Right cardiac atrium (tissue), 5 donors: Measurements from ENCODE around the gene ALKBH4. TPM values are rescaled to one million over a fixed set of nuclear protein-coding genes. Genes with fewer than 3 reads are reported as not detected.
"Not testable (repeated sequence)": the region's sequence is repeated elsewhere in the genome, so short reads cannot be mapped to it uniquely, and the experiment has no call there.

Experiments
- ATAC-seq, 2 donors: fragments of 200-7000 bp; cut with Tn5 transposase; one replicate each; pipeline versions ENCODE4 v1.8.0 to v1.9.1; 2020; ENCODE audit warnings: moderate library complexity in 2 of 2, mild to moderate bottlenecking in 1 of 2
- DNase-seq, 3 donors: peaks; one replicate each; pipeline ENCODE4 v3.0.0-alpha.2; 2020
- H3K27ac ChIP-seq: one replicate; pipeline ENCODE4 v1.5.1; 2013; ENCODE audit warnings: mild to moderate bottlenecking, low read length, control low read depth, moderate library complexity
- H3K27me3 ChIP-seq: one replicate; pipeline ENCODE4 v1.6.1; 2013; ENCODE audit not compliant: control insufficient read depth, insufficient read depth
- H3K4me1 ChIP-seq: one replicate; pipeline ENCODE4 v1.6.1; 2013; ENCODE audit warnings: low read length; ENCODE audit not compliant: control insufficient read depth, insufficient read depth
- H3K4me3 ChIP-seq: one replicate; pipeline ENCODE4 v1.5.1; 2013; ENCODE audit warnings: low read length, control low read depth
- H3K9me3 ChIP-seq: one replicate; pipeline ENCODE4 v1.6.1; 2013; ENCODE audit warnings: low read length; ENCODE audit not compliant: control insufficient read depth
- WGBS: extraction: QIAGEN DNeasy Blood & Tissue Kit; methylation state at CpG from one replicate; pipeline ENCODE4 v1.1.7; 2013; 5-methylcytosine and 5-hydroxymethylcytosine counted together
- intact Hi-C, 4 donors: fragments of 100-400 bp; cut with DNase I; formaldehyde crosslinking; loops; one replicate each; pipeline versions ENCODE4 v1.11.0 to v1.14.0; 2022 to 2023
- polyA plus RNA-seq: library from polyadenylated mRNA; stranded (reverse); fragments of 200-250 nt; gene quantifications from one replicate; pipeline ENCODE4 v1.2.3, GENCODE V29; 2013
- total RNA-seq, 4 donors: library from RNA; stranded (reverse); fragmentation: NEBNext Ultra II Directional; extraction: Animal tissue kit (Norgen Biotek cat#: 25700); gene quantifications; one replicate each; pipeline ENCODE4 v1.2.1, GENCODE V29; 2021
- donor health status: healthy with polysubstance abuse.
- donor health status: DM: no; HTN: yes; CAD: no.
- donor health status: DM: no; HTN: no; CAD: no.
- donor health status: DM: no; HTN: yes; CAD: no; lungs with severe emphysema.
- donor health status: DM: yes; HTN: yes; CAD: no.

The ALKBH4 gene
- total and polyA plus RNA-seq, 5 donors = 7.3 to 9.2 (median 7.9) TPM

DNA sequence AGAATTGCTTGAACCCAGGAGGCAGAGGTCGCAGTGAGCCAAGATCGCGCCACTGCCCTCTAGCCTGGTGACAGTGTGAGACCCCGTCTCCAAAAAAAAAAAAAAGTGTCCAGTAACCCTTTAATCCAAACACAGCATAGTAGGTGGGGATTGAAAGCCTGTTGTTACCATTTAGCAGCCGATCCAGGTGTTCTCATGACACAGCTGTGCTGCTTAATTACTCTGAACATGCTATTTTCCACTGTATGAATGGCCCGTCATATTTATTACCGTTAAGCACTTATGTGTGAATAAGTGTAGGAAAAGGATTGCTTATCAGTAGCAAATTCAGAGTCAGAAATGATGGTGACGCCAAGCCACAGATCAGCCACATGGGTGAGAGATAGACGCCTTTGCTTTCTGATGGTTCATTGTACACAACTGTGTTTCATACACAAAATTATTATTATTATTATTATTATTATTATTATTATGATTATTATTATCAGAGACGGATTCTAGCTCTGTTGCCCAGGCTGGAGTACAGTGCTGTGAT lies 42.9 kb downstream of the ALKBH4 start:
- Histone ChIP-seq H3K27me3 (no peaks in the 10 kb centered on the region), H3K4me1 (no peaks in the 10 kb centered on the region), H3K9me3 (no peaks in the 10 kb centered on the region), H3K27ac (no peak overlapping the region), H3K4me3 (no peak overlapping the region)
- DNase-seq = no peak
- intact Hi-C loops = no loop called here
- 91% methylated on average over 10 of the region's 10 CpGs for WGBS
- ATAC-seq = no peak

DNA sequence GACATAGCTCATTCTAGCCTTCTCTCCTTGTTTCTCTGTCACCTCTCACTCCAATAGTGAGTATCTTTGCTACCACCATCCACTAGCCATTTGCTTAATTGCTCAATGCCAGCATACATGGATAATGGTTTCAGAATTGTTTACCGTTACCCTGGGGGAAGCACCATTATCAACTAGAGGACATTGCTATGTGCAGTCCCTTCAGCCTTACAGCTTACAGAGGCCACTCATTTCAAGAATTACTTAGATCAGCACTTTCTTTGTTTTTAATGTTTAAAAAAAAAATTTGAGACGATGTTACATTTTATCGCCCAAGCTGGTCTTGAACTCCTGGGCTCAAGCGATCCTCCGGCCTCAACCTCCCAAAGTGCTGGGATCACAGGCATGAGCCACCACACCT lies 46.1 kb downstream of the ALKBH4 start:
- intact Hi-C loops = no loop called here
- no peaks in the 10 kb centered on the region for H3K4me1 ChIP-seq
- H3K27ac ChIP-seq = no peak overlapping the region
- no peaks in the 10 kb centered on the region for H3K27me3 ChIP-seq
- 98% methylated on average over 5 of the region's 5 CpGs for WGBS
- H3K9me3 ChIP-seq = no peaks in the 10 kb centered on the region
- no peak for ATAC-seq
- no peak for DNase-seq
- H3K4me3 ChIP-seq = no peak overlapping the region

DNA sequence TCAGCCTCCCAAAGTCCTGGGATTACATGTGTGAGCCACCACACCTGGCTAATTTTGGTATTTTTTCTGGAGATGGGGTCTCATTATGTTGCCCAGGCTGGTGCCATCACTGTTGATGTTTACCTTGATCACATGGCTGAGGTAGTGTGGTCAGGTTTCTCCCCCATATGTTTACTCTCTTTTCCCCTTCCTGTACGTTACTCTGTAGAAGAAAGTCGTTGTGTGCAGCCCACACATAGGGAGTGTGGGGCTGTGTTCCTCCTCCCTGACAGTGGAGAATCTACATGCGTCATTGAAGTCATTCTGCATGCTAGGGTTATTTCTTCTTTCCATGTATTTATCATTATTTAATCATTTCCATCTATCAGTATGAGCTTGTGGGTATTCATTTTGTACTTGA lies 47.6 kb downstream of the ALKBH4 start:
- 87% methylated on average over 3 of the region's 3 CpGs for WGBS
- H3K27ac ChIP-seq = no peak overlapping the region
- no peak for ATAC-seq
- no peaks in the 10 kb centered on the region for H3K27me3 ChIP-seq
- H3K4me3 ChIP-seq = no peak overlapping the region
- no peaks in the 10 kb centered on the region for H3K4me1 ChIP-seq
- intact Hi-C loops = no loop called here
- DNase-seq = no peak
- H3K9me3 ChIP-seq = no peaks in the 10 kb centered on the region

DNA sequence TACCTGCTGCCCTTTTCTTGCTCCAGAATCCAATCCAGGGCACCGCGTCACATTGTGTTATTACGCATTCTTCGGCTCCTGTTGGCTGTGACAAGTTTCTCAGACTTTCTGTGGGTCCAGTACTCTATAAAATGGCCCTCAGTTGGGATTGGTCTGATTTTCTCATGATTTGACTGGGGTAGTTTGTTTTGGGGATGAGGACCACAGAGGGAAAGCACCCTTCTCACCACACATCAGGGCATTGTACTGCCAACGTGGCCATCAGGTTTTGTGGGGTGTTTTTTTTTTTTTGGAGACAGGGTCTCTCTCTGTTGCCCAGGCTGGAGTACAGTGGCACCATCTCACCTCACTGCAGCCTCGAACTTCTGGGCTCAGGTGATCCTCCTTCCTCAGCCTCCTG lies 48.3 kb downstream of the ALKBH4 start:
- H3K27ac ChIP-seq = no peak overlapping the region
- no peaks in the 10 kb centered on the region for H3K27me3 ChIP-seq
- DNase-seq (no peak), ATAC-seq (no peak)
- H3K4me1 ChIP-seq = no peaks in the 10 kb centered on the region
- intact Hi-C loops = no loop called here
- no peak overlapping the region for H3K4me3 ChIP-seq
- 93% methylated on average over 6 of the region's 6 CpGs for WGBS
- H3K9me3 ChIP-seq = no peaks in the 10 kb centered on the region

DNA sequence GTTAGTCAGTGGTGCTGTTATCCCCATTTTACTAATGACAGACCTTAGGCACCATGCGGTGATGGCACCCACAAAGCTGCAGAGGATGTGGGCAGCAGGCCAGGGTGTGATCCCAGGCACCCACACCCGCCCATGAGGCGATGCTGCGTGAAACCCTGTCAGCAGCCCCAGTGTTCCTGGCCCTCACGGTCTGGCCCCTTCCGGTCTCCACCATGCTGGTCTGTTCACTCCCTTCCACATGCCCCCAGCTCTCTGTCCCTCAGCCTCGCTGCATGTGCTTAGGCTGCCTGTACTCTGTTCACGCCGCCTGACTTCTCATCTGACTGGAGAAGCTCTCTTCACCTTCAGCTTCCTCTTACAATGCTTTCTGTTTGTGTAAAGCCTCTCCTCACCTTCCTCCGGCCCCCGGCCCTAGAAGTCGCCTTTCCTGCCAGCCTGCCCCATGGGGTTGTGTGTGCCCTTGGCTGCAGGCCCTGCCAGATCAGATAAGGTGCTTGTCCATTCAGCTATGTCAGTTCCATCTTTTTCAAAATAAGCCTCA lies 48.9 kb downstream of the ALKBH4 start:
- Histone ChIP-seq H3K27ac (no peak overlapping the region), H3K4me3 (no peak overlapping the region), H3K9me3 (no peaks in the 10 kb centered on the region), H3K27me3 (no peaks in the 10 kb centered on the region), H3K4me1 (no peaks in the 10 kb centered on the region)
- ATAC-seq (peak in 1 of 2 donors; percentile 28), DNase-seq (no peak)
- intact Hi-C loops = no loop called here
- WGBS = 74% methylated on average over 12 of the region's 12 CpGs

DNA sequence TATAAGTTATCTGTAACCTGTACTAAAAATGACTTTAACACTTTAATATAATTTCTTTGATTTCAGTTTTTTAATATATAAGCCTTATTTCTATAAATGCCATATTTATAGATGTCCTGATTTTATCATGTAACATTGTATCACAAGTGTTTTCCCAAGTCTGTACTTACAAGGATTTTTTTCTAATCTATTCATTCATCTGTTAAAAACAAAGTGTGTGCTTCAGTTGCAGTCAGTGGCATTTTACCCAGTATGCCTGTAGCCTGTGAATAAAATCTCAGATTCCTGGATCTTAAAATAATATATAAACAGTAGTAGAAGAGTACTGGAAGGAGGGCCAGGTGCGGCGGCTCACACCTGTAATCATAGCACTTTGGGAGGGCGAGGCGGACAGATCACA lies 51.1 kb downstream of the ALKBH4 start:
- intact Hi-C loops = no loop called here
- Histone ChIP-seq H3K4me1 (no peaks in the 10 kb centered on the region), H3K27ac (no peak overlapping the region), H3K4me3 (no peak overlapping the region), H3K9me3 (peaks cover 1% of the 10 kb centered on the region), H3K27me3 (no peaks in the 10 kb centered on the region)
- no peak for ATAC-seq
- no peak for DNase-seq
- 94% methylated on average over 4 of the region's 4 CpGs for WGBS

DNA sequence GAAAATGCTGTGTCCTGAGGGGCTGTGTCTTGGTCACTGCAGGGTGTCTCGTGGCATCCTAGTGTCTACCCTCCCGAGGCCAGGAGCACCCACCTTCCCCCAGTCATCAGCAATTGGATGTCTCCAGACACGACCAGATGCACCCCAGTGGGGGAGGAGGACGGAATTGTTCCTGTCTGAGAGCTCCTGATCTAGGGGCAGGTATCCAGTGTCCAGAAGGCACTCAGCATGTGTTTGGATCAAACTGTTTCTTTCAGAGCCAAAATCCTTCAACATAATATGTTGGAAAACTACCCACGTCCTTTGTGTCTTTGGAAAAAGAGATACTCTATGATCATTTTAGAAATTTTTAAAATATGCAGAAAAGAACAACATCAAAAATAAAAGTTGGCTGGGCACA lies 51.6 kb downstream of the ALKBH4 start:
- peak; percentile 12 to 16 for ATAC-seq
- Histone ChIP-seq H3K9me3 (peaks cover 1% of the 10 kb centered on the region), H3K27ac (no peak overlapping the region), H3K27me3 (no peaks in the 10 kb centered on the region), H3K4me1 (no peaks in the 10 kb centered on the region), H3K4me3 (no peak overlapping the region)
- intact Hi-C loops = no loop called here
- no peak for DNase-seq
- WGBS = 78% methylated on average over 5 of the region's 5 CpGs

DNA sequence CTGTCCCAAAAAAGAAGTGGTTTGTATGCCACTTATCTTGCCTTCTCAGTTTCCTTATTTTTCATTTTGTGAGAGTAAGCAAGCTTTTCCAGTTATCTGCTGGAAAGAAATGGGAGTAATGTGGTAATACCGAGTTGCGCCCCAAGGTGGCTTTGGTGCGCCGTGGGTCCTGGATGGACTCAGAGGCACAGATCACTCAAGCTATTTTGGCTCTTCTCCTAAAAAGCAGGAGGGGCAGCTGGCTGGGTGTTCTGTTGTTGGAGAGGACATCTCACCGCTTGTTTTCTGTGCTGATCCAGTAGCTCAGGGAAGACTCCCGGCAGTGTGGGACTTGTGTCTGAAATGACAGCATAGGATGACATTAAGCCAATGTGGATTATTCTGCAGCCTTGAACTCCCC lies 52.1 kb downstream of the ALKBH4 start:
- Histone ChIP-seq H3K27ac (no peak overlapping the region), H3K4me3 (no peak overlapping the region), H3K9me3 (peaks cover 1% of the 10 kb centered on the region), H3K4me1 (no peaks in the 10 kb centered on the region), H3K27me3 (no peaks in the 10 kb centered on the region)
- peak; percentile 78 to 84 for ATAC-seq
- DNase-seq = peak in 2 of 3 donors; percentile 70 to 76
- 37% methylated on average over 6 of the region's 6 CpGs for WGBS
- intact Hi-C loops = no loop called here

DNA sequence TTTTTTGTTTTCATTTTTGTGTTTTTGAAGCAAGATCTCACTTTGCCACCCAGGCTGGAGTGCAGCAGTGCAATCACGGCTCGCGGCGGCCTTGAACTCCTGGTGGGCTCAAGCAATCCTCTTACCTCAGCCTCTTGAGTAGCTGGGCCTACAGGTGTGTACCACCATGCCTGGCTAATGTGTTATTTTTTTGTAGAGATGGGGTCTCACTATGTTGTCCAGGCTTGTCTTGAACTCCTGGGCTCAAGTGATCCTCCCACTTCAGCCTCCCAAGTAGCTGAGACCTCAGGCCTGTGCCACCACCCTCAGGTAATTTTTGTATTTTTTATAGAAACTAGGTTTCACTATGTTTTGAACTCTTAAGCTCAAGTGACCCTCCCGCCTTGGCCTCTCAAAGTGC lies 53.7 kb downstream of the ALKBH4 start:
- no peak for DNase-seq

DNA sequence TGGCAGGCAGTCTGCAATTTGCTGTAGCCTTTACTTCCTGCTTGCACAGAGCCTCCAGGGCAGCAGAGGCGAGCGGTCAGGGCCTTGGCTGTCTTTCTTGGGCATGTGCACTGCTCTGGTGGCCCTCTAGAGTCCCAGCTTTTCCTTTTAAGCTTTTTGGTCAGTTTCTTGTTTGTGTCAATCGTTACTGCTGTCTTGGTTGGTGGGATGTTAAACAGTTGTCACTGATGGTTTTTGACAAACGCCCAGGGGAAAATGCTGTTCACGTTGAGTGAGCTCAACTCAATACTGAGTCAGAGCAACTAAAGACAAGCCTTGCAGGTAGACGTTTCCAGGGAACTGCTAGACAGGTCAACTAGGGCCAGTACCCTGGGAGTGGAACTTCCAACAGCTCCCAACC lies 54.5 kb downstream of the ALKBH4 start:
- no peak overlapping the region for H3K4me3 ChIP-seq
- WGBS = 75% methylated on average over 6 of the region's 6 CpGs
- intact Hi-C loops = no loop called here
- DNase-seq = no peak
- no peaks in the 10 kb centered on the region for H3K4me1 ChIP-seq
- no peak overlapping the region for H3K27ac ChIP-seq
- peaks cover 1% of the 10 kb centered on the region for H3K9me3 ChIP-seq
- H3K27me3 ChIP-seq = no peaks in the 10 kb centered on the region
- ATAC-seq = no peak

More for the DNA sequence above, 53.7 kb downstream of the ALKBH4 start:
- Histone ChIP-seq H3K9me3 (peaks cover 1% of the 10 kb centered on the region), H3K27me3 (no peaks in the 10 kb centered on the region), H3K27ac (no peak overlapping the region), H3K4me1 (no peaks in the 10 kb centered on the region), H3K4me3 (no peak overlapping the region)
- 99% methylated on average over 5 of the region's 5 CpGs for WGBS
- ATAC-seq = no peak
- intact Hi-C loops = no loop called here

DNA sequence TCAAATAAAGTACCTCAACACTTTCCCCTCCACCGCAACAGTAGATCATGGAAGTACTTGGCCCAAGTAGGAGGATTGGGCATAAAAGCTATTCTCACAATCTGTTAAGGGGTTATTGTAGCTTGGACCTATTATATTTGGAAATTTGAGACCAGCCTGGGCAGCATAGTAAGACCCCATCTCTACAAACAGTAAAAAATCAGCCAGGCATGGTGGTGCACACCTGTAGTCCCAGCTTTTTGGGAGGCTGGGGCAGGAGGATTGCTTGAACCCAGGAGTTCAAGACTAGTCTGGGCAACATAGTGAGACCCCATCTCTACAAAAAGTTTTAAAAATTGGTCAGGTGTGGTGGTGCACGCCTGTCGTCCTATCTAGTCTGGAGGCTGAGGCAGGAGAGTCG lies 55.3 kb downstream of the ALKBH4 start:
- no peak for DNase-seq
- Histone ChIP-seq H3K9me3 (peaks cover 1% of the 10 kb centered on the region), H3K27me3 (no peaks in the 10 kb centered on the region), H3K4me1 (no peaks in the 10 kb centered on the region), H3K27ac (no peak overlapping the region), H3K4me3 (no peak overlapping the region)
- 98% methylated on average over 4 of the region's 4 CpGs for WGBS
- ATAC-seq = no peak
- intact Hi-C loops = no loop called here

DNA sequence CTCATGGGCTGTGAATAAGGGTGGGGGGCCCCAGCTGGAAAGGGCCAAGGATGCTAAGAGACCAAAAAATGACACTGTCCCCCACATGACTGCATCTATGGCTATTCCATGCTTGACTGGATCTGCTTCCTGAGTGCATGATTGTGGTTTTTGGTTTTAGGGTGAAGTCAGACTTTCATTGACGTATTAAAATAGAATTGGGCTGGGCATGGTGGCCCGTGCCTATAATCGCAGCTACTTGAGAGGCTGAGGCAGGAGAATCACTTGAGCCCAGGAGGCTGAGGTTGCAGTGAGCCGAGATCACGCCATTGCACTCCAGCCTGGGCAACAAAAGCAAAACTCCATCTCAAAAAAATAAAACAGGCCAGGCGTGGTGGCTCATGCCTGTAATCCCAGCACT lies 56.1 kb downstream of the ALKBH4 start:
- H3K27ac ChIP-seq, ATAC-seq, DNase-seq, H3K27me3 ChIP-seq, H3K9me3 ChIP-seq, H3K4me3 ChIP-seq, H3K4me1 ChIP-seq, intact Hi-C loops: not testable (repeated sequence)
- WGBS = 93% methylated on average over 6 of the region's 6 CpGs
